GM13977 (cell line): ENCODE results near the gene TRPV4.

Source experiments
- DNase-seq: peaks from one replicate; pipeline ENCODE4 v3.0.0; 2012; ENCODE audit warnings: low spot score
- CTCF ChIP-seq: IDR thresholded peaks from 2 replicates; pipeline ENCODE4 v1.5.1; 2012; ENCODE audit warnings: mild to moderate bottlenecking, control low read depth; ENCODE audit not compliant: insufficient read depth; ENCODE audit errors: extremely low read depth, missing control alignments
- in situ Hi-C: fragments of 300-500 bp; cut with MboI; formaldehyde crosslinking; loops from one replicate; pipeline ENCODE4 v1.12.0; 2022; ENCODE audit warnings: low sequenced_read_pairs, low pct_unique_long_range_greater_than_20kb, mixed read lengths, inconsistent platforms; ENCODE audit not compliant: unreplicated experiment

TRPV4 gene

GRCh38 chr12:109760930-109761921, 72.0 kb downstream of the TRPV4 start:
- TF ChIP-seq CTCF, result no peak
- in situ Hi-C loops, result no loop called here
- DNase-seq, result no peak

DNA sequence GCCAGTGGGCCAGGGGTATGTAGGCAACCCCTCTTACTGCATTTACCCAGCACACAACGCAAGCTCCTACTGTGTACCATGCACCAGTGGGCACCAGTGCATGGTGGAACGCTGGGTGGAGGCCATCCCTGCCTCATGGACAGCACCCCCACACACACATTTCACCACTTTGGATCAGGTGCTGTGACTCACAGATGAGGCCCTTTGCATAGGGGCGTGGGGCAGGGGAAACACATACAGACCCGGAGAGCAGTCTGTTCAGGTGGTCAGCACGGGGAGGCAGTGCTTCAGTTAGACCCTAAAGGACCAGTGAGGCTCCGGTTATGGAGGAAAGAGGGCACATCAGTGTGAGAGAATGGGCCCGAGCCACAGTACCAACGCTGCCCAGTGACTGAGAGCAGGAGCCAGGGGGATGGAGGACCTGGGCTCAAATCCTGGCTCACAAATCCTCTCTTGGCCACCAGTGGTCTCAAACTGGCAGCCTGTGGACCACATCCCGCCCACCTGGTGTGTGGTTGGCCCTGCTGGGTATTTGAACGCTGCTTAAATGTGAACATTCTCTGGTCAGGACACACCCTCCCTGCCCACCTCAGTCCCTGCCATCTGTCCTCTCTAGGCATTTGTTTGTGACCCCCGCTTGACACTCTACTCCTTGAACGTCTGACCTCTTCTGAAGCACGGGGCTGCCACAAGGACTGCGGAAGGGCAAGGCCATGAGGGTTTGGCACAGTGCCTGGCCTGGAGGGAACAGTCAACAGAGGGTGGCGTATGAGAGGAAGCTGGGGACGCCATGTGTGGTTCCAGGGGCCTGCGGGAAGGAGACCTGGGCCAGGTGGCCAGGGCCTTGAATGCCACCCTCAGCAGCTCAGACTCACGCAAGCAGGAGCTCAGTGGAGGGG, 72.9 kb downstream of the TRPV4 start:
- no peak for TF ChIP-seq CTCF
- in situ Hi-C loops, result no loop called here
- no peak for DNase-seq

GRCh38 chr12:109759595-109759994, 73.6 kb downstream of the TRPV4 start:
- in situ Hi-C loops, result no loop called here
- no peak for DNase-seq
- no peak for TF ChIP-seq CTCF

- no peak for DNase-seq
- in situ Hi-C loops, result no loop called here
- TF ChIP-seq CTCF, result no peak
Measured at GRCh38 chr12:109758426-109759420, 74.5 kb downstream of the TRPV4 start.

DNA sequence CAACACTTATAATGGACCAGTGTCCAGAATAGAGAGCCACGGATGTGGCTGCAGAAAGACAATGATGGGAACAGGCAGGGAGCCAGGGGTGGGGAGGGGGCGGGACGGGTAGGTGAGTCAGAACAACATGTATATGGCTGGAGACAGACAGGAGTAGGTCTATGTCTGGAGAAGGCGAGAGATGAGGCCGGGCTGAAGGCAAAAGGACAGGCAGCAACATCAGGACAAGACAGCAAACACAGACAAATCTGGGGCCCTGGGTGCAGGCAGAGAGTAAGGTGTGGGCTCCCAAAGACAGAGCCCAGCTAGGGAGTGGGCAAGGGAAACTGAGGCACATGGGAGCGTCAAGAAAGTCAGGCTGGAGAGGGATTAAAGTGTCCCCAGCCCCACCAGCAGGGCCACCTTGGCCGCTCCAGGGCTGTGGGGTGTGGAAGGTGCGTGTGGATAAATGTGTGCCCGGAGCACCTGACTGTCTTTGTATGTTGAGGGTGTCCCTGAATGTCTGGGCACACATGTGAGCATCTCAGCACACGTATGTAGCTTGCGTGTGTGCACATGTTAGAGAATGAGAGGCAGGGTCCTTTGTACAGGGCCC, 75.4 kb downstream of the TRPV4 start:
- in situ Hi-C loops, result no loop called here
- TF ChIP-seq CTCF, result no peak

More for the DNA sequence above, 75.4 kb downstream of the TRPV4 start:
- no peak for DNase-seq
